ENCODE measurements around the gene HOXC12. TPM values are rescaled to one million over a fixed set of nuclear protein-coding genes. Genes with fewer than 3 reads are reported as not detected.

HOXC12 gene
- total RNA-seq, 1 experiment from 2014 or later: 1.9 TPM

DNA sequence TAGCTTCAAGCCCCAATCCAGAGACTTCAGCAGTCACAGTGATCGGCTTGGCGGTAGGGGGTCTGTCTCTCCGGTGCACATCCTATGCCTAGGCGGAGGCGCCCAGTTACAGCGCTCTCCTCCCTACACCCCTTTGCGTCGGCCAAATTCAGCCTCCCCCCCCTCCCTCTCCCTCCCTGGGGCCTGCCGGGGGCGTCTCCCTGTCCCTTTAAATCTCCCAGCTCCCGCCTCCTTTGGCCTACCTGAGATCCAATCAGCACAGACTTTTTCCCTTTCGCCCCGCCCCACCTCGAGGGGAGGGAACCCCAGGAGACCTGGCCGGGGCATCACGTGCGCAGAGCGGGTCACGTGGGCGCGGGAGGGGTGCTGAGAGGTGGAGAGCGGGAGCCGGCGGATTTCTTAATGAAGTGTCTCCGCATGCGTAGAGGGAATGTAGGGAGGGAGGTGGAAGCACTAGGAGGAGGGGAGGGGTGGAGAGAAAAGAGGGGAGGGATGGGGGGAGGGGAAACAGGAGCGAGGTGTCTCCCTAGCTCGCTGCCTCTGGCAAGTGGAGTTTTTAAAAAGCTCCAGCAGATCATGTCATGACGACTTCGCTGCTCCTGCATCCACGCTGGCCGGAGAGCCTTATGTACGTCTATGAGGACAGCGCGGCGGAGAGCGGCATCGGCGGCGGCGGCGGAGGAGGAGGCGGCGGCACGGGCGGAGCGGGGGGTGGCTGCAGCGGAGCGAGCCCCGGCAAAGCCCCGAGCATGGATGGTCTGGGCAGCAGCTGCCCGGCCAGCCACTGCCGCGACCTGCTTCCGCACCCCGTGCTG, 16.2 kb upstream of the HOXC12 start, which contains the start of gene HOXC13:
TSS of gene HOXC13 (plus strand) at position 506 of the 815 bp plus-strand sequence. CDS start at position 582, 76 bp downstream.
- Histone ChIP-seq H3K27me3 (no peaks in the 10 kb centered on the region), H3K9me3 (no peaks in the 10 kb centered on the region), H3K36me3 (no peaks in the 10 kb centered on the region), H3K4me3 (peak within 1 kb of the TSS; percentile 63)
- peak; percentile 99 for DNase-seq

DNA sequence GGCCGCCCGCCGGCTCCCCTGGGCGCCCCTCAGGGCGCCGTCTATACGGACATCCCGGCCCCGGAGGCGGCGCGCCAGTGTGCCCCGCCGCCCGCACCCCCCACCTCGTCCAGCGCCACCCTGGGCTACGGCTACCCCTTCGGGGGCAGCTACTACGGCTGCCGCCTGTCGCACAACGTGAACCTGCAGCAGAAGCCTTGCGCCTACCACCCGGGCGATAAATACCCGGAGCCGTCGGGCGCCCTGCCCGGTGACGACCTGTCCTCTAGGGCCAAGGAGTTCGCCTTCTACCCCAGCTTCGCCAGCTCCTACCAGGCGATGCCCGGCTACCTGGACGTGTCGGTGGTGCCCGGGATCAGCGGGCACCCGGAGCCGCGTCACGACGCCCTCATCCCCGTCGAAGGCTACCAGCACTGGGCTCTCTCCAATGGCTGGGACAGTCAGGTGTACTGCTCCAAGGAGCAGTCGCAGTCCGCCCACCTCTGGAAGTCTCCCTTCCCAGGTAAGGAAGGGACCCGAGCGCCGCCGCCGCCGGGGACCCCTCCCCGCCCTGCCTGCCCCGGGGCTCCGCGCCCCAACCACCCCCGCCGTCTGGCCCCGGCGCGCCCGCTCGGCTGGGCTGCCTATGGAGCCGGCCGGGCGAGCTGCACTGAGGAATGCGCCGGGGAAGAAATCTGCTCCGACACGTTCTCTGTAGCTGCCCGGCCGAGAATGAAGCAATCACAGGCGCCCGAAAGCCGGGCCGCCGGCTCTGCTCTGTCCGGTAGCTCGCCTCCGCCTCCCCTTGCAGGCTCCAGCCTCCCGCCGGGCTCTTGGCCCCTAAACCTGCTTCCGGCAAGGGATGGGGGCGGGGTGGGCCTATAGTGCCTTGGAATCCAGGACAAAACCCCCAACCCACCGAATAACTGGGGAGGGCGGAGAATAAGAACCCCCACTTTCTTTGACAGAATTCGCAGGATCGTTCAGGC, 15.3 kb upstream of the HOXC12 start:
- peak; percentile 72 for DNase-seq
- H3K36me3 ChIP-seq: no peaks in the 10 kb centered on the region
- H3K27me3 ChIP-seq: no peaks in the 10 kb centered on the region
- no peaks in the 10 kb centered on the region for H3K9me3 ChIP-seq
- H3K4me3 ChIP-seq: peak overlapping the region; percentile 63

- no peaks in the 10 kb centered on the region for H3K27me3 ChIP-seq
- no peaks in the 10 kb centered on the region for H3K9me3 ChIP-seq
- DNase-seq: no peak
- H3K4me3 ChIP-seq: peak overlapping the region; percentile 63
- no peaks in the 10 kb centered on the region for H3K36me3 ChIP-seq
Measured at GRCh38 chr12:53940443-53941014, 14.2 kb upstream of the HOXC12 start.

GRCh38 chr12:53941187-53941586, 13.5 kb upstream of the HOXC12 start:
- Histone ChIP-seq H3K4me3 (no peak overlapping the region), H3K27me3 (no peaks in the 10 kb centered on the region), H3K9me3 (no peaks in the 10 kb centered on the region), H3K36me3 (peaks cover 4% of the 10 kb centered on the region; the same call in 1 of the 2 replicates)
- no peak for DNase-seq

- H3K4me3 ChIP-seq: no peak overlapping the region
- H3K9me3 ChIP-seq: no peaks in the 10 kb centered on the region
- H3K36me3 ChIP-seq: peaks cover 4% of the 10 kb centered on the region; the same call in 1 of the 2 replicates
- DNase-seq: no peak
- no peaks in the 10 kb centered on the region for H3K27me3 ChIP-seq
Measured at GRCh38 chr12:53941750-53942149, 13.0 kb upstream of the HOXC12 start.

DNA sequence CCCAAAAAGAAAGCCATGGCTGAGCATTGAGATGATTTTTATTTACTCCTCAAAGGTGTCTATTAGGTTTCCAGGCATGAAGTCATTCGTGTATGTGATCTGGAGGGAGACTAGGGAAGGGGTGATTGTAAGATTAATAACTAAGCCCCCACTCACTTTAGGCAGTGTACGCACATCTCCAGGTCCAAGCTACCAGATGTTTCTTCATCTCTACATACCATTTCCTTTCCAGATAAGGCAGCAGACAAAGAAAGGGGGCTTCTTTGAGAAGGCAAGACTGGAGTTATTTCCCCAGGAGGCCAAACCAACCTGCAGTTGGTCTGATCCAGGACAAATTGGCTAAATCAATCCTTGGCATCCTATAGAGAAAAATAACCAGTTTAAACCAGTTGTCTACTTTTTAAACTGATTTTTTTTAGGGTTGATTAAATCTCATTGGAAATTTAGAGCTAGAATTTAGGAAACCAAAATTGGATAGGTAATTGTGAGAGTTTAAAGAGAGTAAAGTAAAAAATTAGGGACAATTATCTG, 12.2 kb upstream of the HOXC12 start:
- Histone ChIP-seq H3K4me3 (no peak overlapping the region), H3K27me3 (no peaks in the 10 kb centered on the region), H3K36me3 (peaks cover 4% of the 10 kb centered on the region; the same call in 1 of the 2 replicates), H3K9me3 (no peaks in the 10 kb centered on the region)
- DNase-seq: no peak

- no peaks in the 10 kb centered on the region for H3K9me3 ChIP-seq
- DNase-seq: no peak
- H3K36me3 ChIP-seq: peaks cover 4% of the 10 kb centered on the region; the same call in 1 of the 2 replicates
- H3K27me3 ChIP-seq: no peaks in the 10 kb centered on the region
- H3K4me3 ChIP-seq: no peak overlapping the region
Measured at GRCh38 chr12:53944209-53944608, 10.5 kb upstream of the HOXC12 start.

DNA sequence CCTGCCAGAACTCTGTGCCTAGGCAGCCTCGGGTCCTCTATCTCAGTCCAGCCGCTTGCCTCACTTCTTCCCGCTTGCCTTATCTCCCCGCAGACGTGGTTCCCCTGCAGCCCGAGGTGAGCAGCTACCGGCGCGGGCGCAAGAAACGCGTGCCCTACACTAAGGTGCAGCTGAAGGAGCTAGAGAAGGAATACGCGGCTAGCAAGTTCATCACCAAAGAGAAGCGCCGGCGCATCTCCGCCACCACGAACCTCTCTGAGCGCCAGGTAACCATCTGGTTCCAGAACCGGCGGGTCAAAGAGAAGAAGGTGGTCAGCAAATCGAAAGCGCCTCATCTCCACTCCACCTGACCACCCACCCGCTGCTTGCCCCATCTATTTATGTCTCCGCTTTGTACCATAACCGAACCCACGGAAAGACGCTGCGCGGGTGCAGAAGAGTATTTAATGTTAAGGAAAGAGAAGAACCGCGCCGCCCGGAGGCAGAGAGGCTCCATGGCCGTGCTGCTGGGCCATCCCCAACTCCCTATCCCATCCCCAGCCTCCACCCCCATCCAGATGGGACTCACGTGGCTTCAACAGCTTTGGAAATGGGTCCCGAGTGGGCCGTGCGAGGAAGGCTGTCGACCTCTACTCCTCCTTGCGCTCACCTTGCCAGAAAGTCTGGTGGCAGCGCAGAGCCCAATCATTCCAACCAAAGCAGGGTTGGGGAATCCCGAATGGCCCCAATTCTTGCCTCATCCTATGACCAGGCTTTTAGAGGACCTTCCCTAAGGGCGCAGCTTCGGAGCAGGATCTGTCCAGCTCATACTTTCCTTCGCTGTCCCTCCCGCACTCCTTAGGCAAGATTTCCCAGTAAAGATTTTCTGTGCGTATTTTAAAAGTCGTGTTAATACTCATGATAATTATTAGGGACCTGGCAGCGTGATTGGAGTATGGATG, 9.5 kb upstream of the HOXC12 start:
- no peaks in the 10 kb centered on the region for H3K27me3 ChIP-seq
- H3K9me3 ChIP-seq: no peaks in the 10 kb centered on the region
- DNase-seq: no peak
- peaks cover 4% of the 10 kb centered on the region; the same call in 1 of the 2 replicates for H3K36me3 ChIP-seq
- H3K4me3 ChIP-seq: no peak overlapping the region

DNA sequence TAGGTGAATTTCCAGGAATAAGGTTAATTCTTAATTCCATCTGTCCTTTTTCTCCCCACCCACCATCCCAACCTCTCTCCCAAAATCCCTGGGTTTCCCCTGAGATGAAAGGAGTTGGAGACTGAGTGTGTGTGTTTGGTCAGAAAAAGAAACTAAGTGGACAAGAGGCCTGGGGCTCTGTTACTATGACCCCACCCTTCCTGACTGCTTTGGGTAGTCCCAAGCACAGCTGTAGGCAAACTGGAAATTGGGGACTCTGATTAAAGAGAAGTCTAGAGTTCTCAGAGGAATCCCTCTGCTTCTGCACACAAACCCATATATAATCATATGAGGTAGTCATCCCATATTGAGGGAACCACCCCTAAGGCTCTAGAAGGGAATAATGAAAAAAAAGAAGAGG, 7.0 kb upstream of the HOXC12 start:
- no peaks in the 10 kb centered on the region for H3K27me3 ChIP-seq
- no peak for DNase-seq

GRCh38 chr12:53948650-53949593, 5.8 kb upstream of the HOXC12 start:
- no peaks in the 10 kb centered on the region for H3K9me3 ChIP-seq
- H3K4me3 ChIP-seq: no peak overlapping the region
- no peak for DNase-seq
- peaks cover 4% of the 10 kb centered on the region; the same call in 1 of the 2 replicates for H3K36me3 ChIP-seq
- H3K27me3 ChIP-seq: no peaks in the 10 kb centered on the region

More for the DNA sequence above, 7.0 kb upstream of the HOXC12 start:
- Histone ChIP-seq H3K9me3 (no peaks in the 10 kb centered on the region), H3K4me3 (no peak overlapping the region), H3K36me3 (peaks cover 4% of the 10 kb centered on the region; the same call in 1 of the 2 replicates)

DNA sequence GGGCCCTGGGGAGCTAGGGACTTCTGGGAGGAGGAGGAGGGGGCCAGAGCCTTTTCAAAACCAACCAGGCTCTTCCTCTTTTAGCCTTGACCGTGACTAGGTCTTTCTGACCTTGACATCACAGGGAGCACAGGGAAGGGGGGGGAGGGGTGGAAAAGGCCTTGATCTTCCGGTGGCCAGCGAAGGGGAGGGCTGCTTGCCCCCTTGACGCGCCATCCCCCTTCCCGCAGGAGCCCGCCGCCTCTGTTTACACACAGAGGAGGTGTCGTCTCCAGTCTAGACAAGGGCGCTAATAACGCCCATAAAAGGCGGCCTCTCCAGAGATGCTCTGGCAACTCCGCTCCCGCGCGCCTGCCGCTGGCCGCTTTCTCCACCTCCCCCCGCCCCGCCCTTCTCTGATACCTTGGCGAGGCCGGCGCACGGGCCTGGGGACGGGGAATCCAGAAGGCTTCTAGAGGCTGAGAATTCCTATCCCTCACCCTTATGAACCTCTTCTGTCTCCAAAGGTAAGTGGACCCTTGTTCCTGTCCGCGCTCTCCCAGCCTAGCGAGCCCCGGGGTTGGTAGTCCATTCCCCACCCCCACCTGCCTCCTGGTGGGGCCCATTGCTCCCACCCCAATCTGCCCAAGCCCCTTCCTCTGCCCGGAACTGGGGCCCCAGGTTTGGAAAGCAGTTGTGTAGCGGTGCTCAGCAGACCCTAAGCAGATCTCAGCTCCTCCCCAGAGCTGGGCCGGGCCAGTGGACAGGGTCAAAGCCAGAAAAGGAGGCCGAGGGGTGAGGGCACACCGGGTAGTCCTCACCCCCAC, 4.9 kb upstream of the HOXC12 start:
- Histone ChIP-seq H3K4me3 (no peak overlapping the region), H3K9me3 (no peaks in the 10 kb centered on the region), H3K36me3 (peaks cover 4% of the 10 kb centered on the region; the same call in 1 of the 2 replicates), H3K27me3 (no peaks in the 10 kb centered on the region)
- DNase-seq: no peak

DNA sequence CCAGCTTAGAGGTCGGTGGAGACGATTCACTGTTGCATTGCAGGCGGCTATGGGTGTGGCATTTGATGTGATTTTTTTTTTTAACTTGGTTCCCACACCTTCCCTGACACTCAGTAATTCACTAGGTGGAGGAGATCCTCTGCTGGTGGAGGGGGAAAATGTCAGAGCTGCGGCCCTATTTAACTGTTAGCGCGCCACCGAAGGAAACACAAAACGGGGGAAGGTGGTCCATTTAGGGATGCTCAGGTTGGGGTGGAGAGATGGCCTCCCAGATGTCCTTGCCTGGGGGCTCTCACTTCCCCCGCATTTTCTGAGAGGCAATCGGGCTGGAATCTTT, 4.3 kb upstream of the HOXC12 start:
- Histone ChIP-seq H3K36me3 (peaks cover 4% of the 10 kb centered on the region; the same call in 1 of the 2 replicates), H3K9me3 (no peaks in the 10 kb centered on the region), H3K4me3 (no peak overlapping the region), H3K27me3 (no peaks in the 10 kb centered on the region)
- no peak for DNase-seq

GRCh38 chr12:53950789-53951576, 3.7 kb upstream of the HOXC12 start:
- Histone ChIP-seq H3K9me3 (no peaks in the 10 kb centered on the region), H3K36me3 (peaks cover 2% of the 10 kb centered on the region; the same call in 1 of the 2 replicates), H3K27me3 (no peaks in the 10 kb centered on the region), H3K4me3 (no peak overlapping the region)
- DNase-seq: no peak

Data from MG63 (cell line).